HG02970 (cell line): Measurements from ENCODE around the gene KIF2C.
"Not testable (repeated sequence)": the region's sequence is repeated elsewhere in the genome, so short reads cannot be mapped to it uniquely, and the experiment has no call there.

ENCODE experiments used
- ATAC-seq: cut with Tn5 transposase; IDR thresholded peaks from one replicate; pipeline ENCODE4 v1.9.1; 2021; ENCODE audit warnings: mild to moderate bottlenecking, moderate library complexity, moderate number of reproducible peaks; ENCODE audit not compliant: unreplicated experiment, low FRiP score

Gene KIF2C

DNA sequence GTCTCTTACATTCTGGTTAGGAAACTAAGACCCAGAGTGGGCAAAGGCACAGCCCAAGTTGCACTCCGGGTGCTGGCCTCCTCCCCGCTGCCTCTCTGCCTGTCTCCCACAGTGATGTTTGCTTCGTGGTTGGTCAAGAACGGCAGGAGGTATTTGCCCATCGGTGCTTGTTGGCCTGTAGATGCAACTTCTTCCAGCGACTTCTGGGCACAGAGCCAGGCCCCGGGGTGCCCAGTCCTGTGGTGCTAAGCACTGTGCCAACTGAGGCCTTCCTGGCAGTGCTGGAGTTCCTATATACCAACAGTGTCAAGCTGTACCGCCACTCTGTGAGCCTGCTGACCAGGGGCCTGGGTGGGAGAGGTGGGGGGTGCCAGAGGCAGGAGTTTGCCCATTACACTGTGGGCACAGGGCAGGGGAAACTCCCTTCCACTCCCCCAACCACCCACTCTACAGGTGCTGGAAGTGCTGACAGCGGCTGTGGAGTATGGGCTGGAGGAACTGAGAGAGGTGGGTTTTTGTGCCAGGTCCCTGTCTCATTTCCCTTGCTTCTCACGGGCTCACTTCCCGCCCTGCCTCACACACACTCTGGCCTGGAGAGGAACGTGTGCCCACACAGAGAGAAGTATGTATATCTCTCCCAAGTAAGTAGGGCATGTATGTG lies 70.6 kb downstream of the KIF2C start:
- no peak for ATAC-seq

DNA sequence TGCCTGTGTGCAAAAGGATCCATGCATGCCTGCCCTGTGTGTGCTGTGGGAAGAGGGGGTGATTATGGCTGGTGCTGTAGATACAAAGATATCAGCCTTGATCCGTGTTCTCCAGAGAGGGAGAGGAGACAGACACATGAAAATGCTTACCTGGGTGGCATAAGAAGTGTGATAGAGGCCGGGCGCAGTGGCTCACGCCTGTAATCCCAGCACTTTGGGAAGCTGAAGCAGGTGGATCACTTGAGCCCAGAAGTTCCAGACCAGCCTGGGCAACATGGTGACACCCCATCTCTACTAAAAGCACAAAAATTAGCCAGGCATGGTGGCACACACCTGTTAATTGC lies 71.1 kb downstream of the KIF2C start:
- not testable (repeated sequence) for ATAC-seq

DNA sequence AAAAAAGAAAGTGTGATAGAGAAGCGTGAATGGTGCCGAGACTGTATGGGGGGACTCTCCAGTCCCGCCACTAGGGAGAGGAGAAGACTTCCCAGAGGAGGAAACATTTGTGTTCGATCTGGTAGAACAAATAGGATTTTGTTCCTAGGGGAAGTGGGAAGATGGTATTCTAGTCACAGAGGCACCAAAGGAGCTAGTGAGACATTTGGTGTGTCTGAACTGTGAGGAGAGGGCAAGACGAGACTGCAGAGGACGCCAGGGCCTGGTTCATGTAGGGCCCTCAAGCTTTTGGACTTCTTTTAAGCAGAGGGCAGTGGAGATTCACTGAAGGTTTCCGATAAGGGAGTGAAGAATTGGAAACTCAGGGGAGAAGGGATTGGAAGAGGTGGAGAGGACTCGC lies 71.6 kb downstream of the KIF2C start:
- no peak for ATAC-seq

DNA sequence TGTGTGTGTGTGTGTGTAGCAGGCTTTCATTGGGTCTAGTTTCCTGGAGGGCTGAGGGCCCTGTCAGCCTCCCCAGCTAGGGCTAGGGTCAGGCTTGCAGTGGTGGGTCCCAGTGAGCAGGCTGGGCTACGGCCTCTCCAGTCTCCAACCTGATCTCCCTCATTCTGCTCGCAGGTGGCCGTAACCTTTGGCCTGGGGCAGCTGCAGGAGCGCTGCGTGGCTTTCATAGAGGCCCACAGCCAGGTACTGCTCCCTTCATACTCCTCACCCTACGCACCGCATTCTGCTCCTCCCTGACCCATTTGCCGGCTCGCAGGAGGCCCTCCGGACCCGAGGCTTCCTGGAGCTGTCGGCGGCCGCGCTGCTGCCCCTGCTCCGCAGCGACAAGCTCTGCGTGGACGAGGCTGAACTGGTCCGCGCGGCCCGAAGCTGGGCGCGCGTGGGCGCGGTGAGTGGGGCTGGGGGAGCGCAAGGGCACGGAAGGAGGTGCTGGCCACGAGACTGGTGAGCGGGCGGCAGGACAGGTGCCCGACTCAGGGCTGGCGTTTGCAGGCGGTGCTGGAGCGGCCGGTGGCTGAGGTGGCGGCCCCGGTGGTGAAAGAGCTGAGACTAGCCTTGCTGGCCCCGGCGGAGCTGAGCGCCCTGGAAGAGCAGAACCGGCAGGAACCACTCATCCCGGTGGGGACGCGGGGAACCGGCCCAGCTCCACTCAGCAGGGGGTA lies 73.3 kb downstream of the KIF2C start:
- ATAC-seq, result no peak

DNA sequence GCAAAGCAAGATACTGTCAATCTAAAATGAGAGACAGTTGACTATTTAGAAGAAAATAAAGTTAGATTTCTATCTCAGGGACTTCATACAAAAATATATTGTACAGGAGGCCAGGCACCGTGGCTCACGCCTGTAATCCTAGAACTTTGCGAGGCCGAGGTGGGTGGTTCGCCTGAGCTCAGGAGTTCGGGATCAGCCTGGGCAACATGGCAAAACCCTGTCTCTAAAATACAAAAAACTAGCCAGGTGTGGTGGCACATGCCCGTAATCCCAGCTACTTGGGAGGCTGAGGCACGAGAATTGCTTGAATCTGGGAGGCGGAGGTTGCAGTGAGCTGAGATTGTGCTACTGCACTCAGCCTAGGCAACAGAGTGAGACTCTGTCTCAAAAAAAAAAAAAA lies 76.3 kb downstream of the KIF2C start:
- not testable (repeated sequence) for ATAC-seq

DNA sequence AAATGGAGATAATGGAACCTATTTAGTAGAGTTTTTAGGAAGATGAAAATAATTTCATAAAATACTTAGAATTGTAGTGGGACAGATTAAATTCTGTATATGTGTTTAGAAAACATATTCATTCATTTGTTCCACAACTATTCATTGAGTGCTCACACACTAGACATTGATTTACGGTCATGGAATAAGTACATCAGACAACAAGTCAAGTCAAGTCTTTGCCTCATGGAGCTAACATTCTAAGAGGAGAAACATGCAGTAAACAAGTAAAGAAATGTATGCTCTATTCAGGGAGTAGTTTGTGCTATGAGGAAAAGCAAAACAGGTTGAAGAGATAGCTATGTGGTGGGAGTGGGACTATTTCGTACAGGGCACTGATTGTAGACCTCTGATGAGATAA lies 77.7 kb downstream of the KIF2C start:
- no peak for ATAC-seq
